GM19324 (cell line): ENCODE data around the gene ANKRD39.

ENCODE experiments used
- ATAC-seq: cut with Tn5 transposase; IDR thresholded peaks from one replicate; pipeline ENCODE4 v1.9.1; 2021; ENCODE audit warnings: mild to moderate bottlenecking, moderate library complexity; ENCODE audit not compliant: unreplicated experiment, low FRiP score

The ANKRD39 gene

GRCh38 chr2:96888072-96889011 is 30.5 kb upstream of the ANKRD39 start:
- ATAC-seq = no peak

- no peak for ATAC-seq
These were observed 29.7 kb upstream of the ANKRD39 start for GRCh38 chr2:96887493-96888012.

GRCh38 chr2:96885432-96886347 is 27.9 kb upstream of the ANKRD39 start:
- no peak for ATAC-seq

- ATAC-seq = no peak
These were observed 26.7 kb upstream of the ANKRD39 start for GRCh38 chr2:96884299-96885094.

- ATAC-seq = no peak
These were observed 25.5 kb upstream of the ANKRD39 start for GRCh38 chr2:96883306-96883705.

GRCh38 chr2:96882906-96883305 is 25.1 kb upstream of the ANKRD39 start:
- ATAC-seq = no peak

- no peak for ATAC-seq
These were observed 24.4 kb upstream of the ANKRD39 start for GRCh38 chr2:96882230-96882629.

GRCh38 chr2:96881349-96882195 is 23.8 kb upstream of the ANKRD39 start:
- no peak for ATAC-seq

- no peak for ATAC-seq
These were observed 23.1 kb upstream of the ANKRD39 start for GRCh38 chr2:96880891-96881273.

- no peak for ATAC-seq
These were observed 21.8 kb upstream of the ANKRD39 start for GRCh38 chr2:96879545-96880040.

- no peak for ATAC-seq
These were observed 21.2 kb upstream of the ANKRD39 start for GRCh38 chr2:96878796-96879544.

GRCh38 chr2:96878171-96878570 is 20.4 kb upstream of the ANKRD39 start:
- no peak for ATAC-seq

- no peak for ATAC-seq
These were observed 19.8 kb upstream of the ANKRD39 start for GRCh38 chr2:96877631-96878092.

- no peak for ATAC-seq
These were observed 19.2 kb upstream of the ANKRD39 start for GRCh38 chr2:96877042-96877451.

- no peak for ATAC-seq
These were observed 18.6 kb upstream of the ANKRD39 start for GRCh38 chr2:96876269-96877041.

GRCh38 chr2:96875498-96876268 is 17.9 kb upstream of the ANKRD39 start:
- ATAC-seq = no peak
